HuH-7.5 (cell line): Measurements from ENCODE around the gene KRTAP4-4.
"Not testable (repeated sequence)": the region's sequence is repeated elsewhere in the genome, so short reads cannot be mapped to it uniquely, and the experiment has no call there.

Experiments used
- DNase-seq: peaks from one replicate; pipeline ENCODE4 v3.0.0; 2011; ENCODE audit warnings: low spot score

The KRTAP4-4 gene

GRCh38 chr17:41148971-41149651 is 11.4 kb downstream of the KRTAP4-4 start:
- DNase-seq = not testable (repeated sequence)

- DNase-seq = no peak
Measured at GRCh38 chr17:41147531-41148204, 12.9 kb downstream of the KRTAP4-4 start.

- DNase-seq = no peak
Measured at GRCh38 chr17:41145261-41145660, 15.3 kb downstream of the KRTAP4-4 start.

GRCh38 chr17:41144846-41145245 is 15.7 kb downstream of the KRTAP4-4 start:
- DNase-seq = no peak

- DNase-seq = no peak
Measured at GRCh38 chr17:41141361-41141760, 19.2 kb downstream of the KRTAP4-4 start.

- DNase-seq = no peak
Measured at GRCh38 chr17:41140360-41141131, 20.0 kb downstream of the KRTAP4-4 start, which contains the start of gene KRTAP4-6. TSS of gene KRTAP4-6 (minus strand) at chr17:41140544. CDS start at chr17:41140487, 57 bp downstream.

- DNase-seq = not testable (repeated sequence)
Measured at GRCh38 chr17:41139865-41140264, 20.7 kb downstream of the KRTAP4-4 start.

GRCh38 chr17:41133880-41134735 is 26.4 kb downstream of the KRTAP4-4 start:
- DNase-seq = no peak

- DNase-seq = no peak
Measured at GRCh38 chr17:41131979-41132378, 28.6 kb downstream of the KRTAP4-4 start.

- DNase-seq = no peak
Measured at GRCh38 chr17:41127371-41127770, 33.2 kb downstream of the KRTAP4-4 start.

- no peak for DNase-seq
Measured at GRCh38 chr17:41126412-41126811, 34.1 kb downstream of the KRTAP4-4 start.

GRCh38 chr17:41125064-41125463 is 35.5 kb downstream of the KRTAP4-4 start:
- DNase-seq = no peak

- not testable (repeated sequence) for DNase-seq
Measured at GRCh38 chr17:41123991-41124371, 36.6 kb downstream of the KRTAP4-4 start, which contains the start of gene KRTAP4-12. TSS of gene KRTAP4-12 (minus strand) at chr17:41124182. CDS start at chr17:41124122, 60 bp downstream.

GRCh38 chr17:41123292-41123990 is 37.1 kb downstream of the KRTAP4-4 start:
- DNase-seq = not testable (repeated sequence)

- DNase-seq = no peak
Measured at GRCh38 chr17:41121742-41122141, 38.8 kb downstream of the KRTAP4-4 start.

GRCh38 chr17:41119696-41120690 is 40.6 kb downstream of the KRTAP4-4 start:
- DNase-seq = not testable (repeated sequence)

GRCh38 chr17:41118721-41119120 is 41.8 kb downstream of the KRTAP4-4 start:
- no peak for DNase-seq

GRCh38 chr17:41117846-41118386 is 42.6 kb downstream of the KRTAP4-4 start, which contains the start of gene KRTAP4-11:
TSS of gene KRTAP4-11 (minus strand) at chr17:41118373. CDS start at chr17:41118315, 58 bp downstream.
- DNase-seq = not testable (repeated sequence)

- DNase-seq = no peak
Measured at GRCh38 chr17:41116297-41116696, 44.3 kb downstream of the KRTAP4-4 start.
